Mucosa of descending colon (tissue), 3 donors: ENCODE measurements around the gene ZNF689. TPM values are rescaled to one million over a fixed set of nuclear protein-coding genes. Genes with fewer than 3 reads are reported as not detected.

ENCODE experiments used
- ATAC-seq: fragments of 200-7000 bp; cut with Tn5 transposase; one replicate; pipeline ENCODE4 v1.9.1; 2020; ENCODE audit warnings: mild to moderate bottlenecking, moderate library complexity
- DNase-seq, 3 donors: peaks; one replicate each; pipeline ENCODE4 v3.0.0-alpha.2; 2020
- H3K36me3 ChIP-seq: fragments of 200-600 bp; one replicate; pipeline ENCODE4 v1.8.0; 2021; ENCODE audit warnings: low read depth, mild to moderate bottlenecking
- H3K4me1 ChIP-seq: fragments of 200-600 bp; one replicate; pipeline ENCODE4 v1.8.0; 2021; ENCODE audit warnings: low read depth, mild to moderate bottlenecking
- H3K4me3 ChIP-seq: fragments of 200-600 bp; one replicate; pipeline ENCODE4 v1.8.0; 2021; ENCODE audit warnings: mild to moderate bottlenecking
- H3K9me3 ChIP-seq: fragments of 200-600 bp; one replicate; pipeline ENCODE4 v1.8.0; 2021; ENCODE audit warnings: mild to moderate bottlenecking
- CTCF ChIP-seq: fragments of 200-600 bp; IDR thresholded peaks from one replicate; pipeline ENCODE4 v1.8.0; 2022; ENCODE audit warnings: antibody characterized with exemption, mild to moderate bottlenecking
- intact Hi-C, 2 donors: fragments of 100-400 bp; cut with DNase I in 1 of 2; cut with micrococcal nuclease in 1 of 2; formaldehyde crosslinking; loops; one replicate each; pipeline versions ENCODE4 v1.11.0 to v1.11.1; 2022; cut with DNase I, micrococcal nuclease
- total RNA-seq, 3 donors: library from RNA; stranded (reverse); fragmentation: NEBNext Ultra II Directional in 2 of 3; extraction: Animal tissue kit (Norgen Biotek cat#: 25700) in 2 of 3; gene quantifications; one replicate each; pipeline versions ENCODE4 v1.2.1 to v1.2.4, GENCODE V29; 2021 to 2023
- donor health status: DM: no; HTN: no; CAD: no; lungs with moderate emphysema.
- donor health status: DM: no; HTN: no; CAD: no.
- donor health status: DM: no; HTN: yes; CAD: no.

The ZNF689 gene
- total RNA-seq, 3 donors from 2014 or later = 7.6 to 10.7 (median 10.5) TPM

GRCh38 chr16:30622455-30623032 lies 12.4 kb upstream of the ZNF689 start:
- Histone ChIP-seq H3K4me3 (no peak overlapping the region), H3K9me3 (no peaks in the 10 kb centered on the region), H3K36me3 (no peaks in the 10 kb centered on the region), H3K4me1 (no peaks in the 10 kb centered on the region)
- intact Hi-C loops = no loop called here
- DNase-seq (no peak), ATAC-seq (no peak)
- TF ChIP-seq CTCF = no peak

- no peaks in the 10 kb centered on the region for H3K4me1 ChIP-seq
- H3K36me3 ChIP-seq = no peaks in the 10 kb centered on the region
- TF ChIP-seq CTCF = no peak
- DNase-seq = no peak
- intact Hi-C loops = no loop called here
- no peak overlapping the region for H3K4me3 ChIP-seq
- no peaks in the 10 kb centered on the region for H3K9me3 ChIP-seq
- ATAC-seq = no peak
These were observed 11.6 kb upstream of the ZNF689 start for GRCh38 chr16:30621765-30622164.

- no peaks in the 10 kb centered on the region for H3K36me3 ChIP-seq
- H3K9me3 ChIP-seq = no peaks in the 10 kb centered on the region
- no peak for ATAC-seq
- no peak for TF ChIP-seq CTCF
- H3K4me1 ChIP-seq = peaks cover 3% of the 10 kb centered on the region
- intact Hi-C loops = no loop called here
- H3K4me3 ChIP-seq = no peak overlapping the region
- DNase-seq = no peak
These were observed 10.0 kb upstream of the ZNF689 start for GRCh38 chr16:30620169-30620568.

GRCh38 chr16:30619638-30620037 lies 9.4 kb upstream of the ZNF689 start:
- no peak overlapping the region for H3K4me3 ChIP-seq
- peaks cover 3% of the 10 kb centered on the region for H3K4me1 ChIP-seq
- no peak for TF ChIP-seq CTCF
- DNase-seq = no peak
- ATAC-seq = no peak
- H3K36me3 ChIP-seq = no peaks in the 10 kb centered on the region
- no peaks in the 10 kb centered on the region for H3K9me3 ChIP-seq
- intact Hi-C loops = no loop called here

GRCh38 chr16:30619202-30619601 lies 9.0 kb upstream of the ZNF689 start:
- Histone ChIP-seq H3K36me3 (no peaks in the 10 kb centered on the region), H3K4me3 (no peak overlapping the region), H3K4me1 (peaks cover 3% of the 10 kb centered on the region), H3K9me3 (no peaks in the 10 kb centered on the region)
- ATAC-seq = no peak
- no peak for DNase-seq
- intact Hi-C loops = no loop called here
- TF ChIP-seq CTCF = no peak
